CD14-positive monocyte (primary cell): ENCODE measurements around the gene PDE11A. TPM values are rescaled to one million over a fixed set of nuclear protein-coding genes. Genes with fewer than 3 reads are reported as not detected.

Experiments
- DNase-seq, 3 donors: peaks; one replicate each; pipeline ENCODE4 v3.0.0-alpha.2; 2011 to 2022
- H2AFZ ChIP-seq: 2 replicates; pipeline ENCODE4 v1.6.0; 2012; ENCODE audit warnings: mild to moderate bottlenecking, low read depth, low read length, inconsistent platforms; ENCODE audit not compliant: insufficient read depth, poor library complexity, severe bottlenecking
- H3K27ac ChIP-seq, 2 donors: 1 replicate in 1 of 2; 2 replicates in 1 of 2; pipeline ENCODE4 v1.5.1; 2012 to 2013; ENCODE audit warnings: low read length in 2 of 2, control low read depth in 1 of 2, inconsistent platforms in 1 of 2, low read depth in 1 of 2, mild to moderate bottlenecking in 1 of 2
- H3K27me3 ChIP-seq, 2 donors: one replicate each; pipeline versions ENCODE4 v1.6.0 to v1.6.1; 2011 to 2013; ENCODE audit warnings: low read length in 2 of 2; ENCODE audit not compliant: control insufficient read depth in 2 of 2, insufficient read depth in 2 of 2
- H3K36me3 ChIP-seq, 2 donors: replicated peaks in 1 of 2; 1 replicate in 1 of 2; 2 replicates in 1 of 2; pipeline versions ENCODE4 v1.5.1 to v1.6.1; 2012 to 2013; ENCODE audit warnings: low read length in 2 of 2, control low read depth in 1 of 2, inconsistent platforms in 1 of 2, mild to moderate bottlenecking in 1 of 2; ENCODE audit not compliant: insufficient read depth in 2 of 2, control insufficient read depth in 1 of 2
- H3K4me1 ChIP-seq, 2 donors: 1 replicate in 1 of 2; 2 replicates in 1 of 2; pipeline versions ENCODE4 v1.5.1 to v1.6.1; 2012 to 2013; ENCODE audit warnings: low read length in 2 of 2, control low read depth in 1 of 2, inconsistent platforms in 1 of 2, mild to moderate bottlenecking in 1 of 2, moderate library complexity in 1 of 2; ENCODE audit not compliant: insufficient read depth in 2 of 2, control insufficient read depth in 1 of 2
- H3K4me2 ChIP-seq: replicated peaks from 2 replicates; pipeline ENCODE3; 2012; ENCODE audit warnings: low read length, moderate library complexity, mild to moderate bottlenecking; ENCODE audit not compliant: poor library complexity, severe bottlenecking; ENCODE audit errors: extremely low read depth
- H3K4me3 ChIP-seq, 3 experiments: fragments of 200-600 bp in 1 of 3; sonication (generic) in 1 of 3; replicated peaks in 1 of 3; 1 replicate in 2 of 3; 2 replicates in 1 of 3; pipeline ENCODE4 v1.5.1; 2011 to 2013; ENCODE audit warnings: low read length in 3 of 3, mild to moderate bottlenecking in 3 of 3, control low read depth in 2 of 3, low read depth in 2 of 3, inconsistent platforms in 1 of 3, moderate library complexity in 1 of 3
- H3K79me2 ChIP-seq: 2 replicates; pipeline ENCODE4 v1.6.0; 2012; ENCODE audit warnings: mild to moderate bottlenecking, control low read depth, inconsistent platforms, low read length, moderate library complexity; ENCODE audit not compliant: insufficient read depth
- H3K9ac ChIP-seq: 2 replicates; pipeline ENCODE4 v1.6.0; 2017; ENCODE audit warnings: low read length, mild to moderate bottlenecking; ENCODE audit not compliant: insufficient read depth, poor library complexity, severe bottlenecking
- H3K9me3 ChIP-seq, 2 donors: replicated peaks in 1 of 2; 1 replicate in 1 of 2; 2 replicates in 1 of 2; pipeline versions ENCODE4 v1.5.1 to v1.6.1; 2012 to 2013; ENCODE audit warnings: low read length in 2 of 2, control low read depth in 1 of 2; ENCODE audit not compliant: control insufficient read depth in 1 of 2, insufficient read depth in 1 of 2
- H4K20me1 ChIP-seq: 2 replicates; pipeline ENCODE4 v1.6.0; 2012; ENCODE audit warnings: mild to moderate bottlenecking, low read length, control low read depth, moderate library complexity; ENCODE audit not compliant: insufficient read depth
- H3K27ac Mint-ChIP-seq, 7 donors: one replicate each; pipeline ENCODE4 v1.8.0; 2020; ENCODE audit warnings: mild to moderate bottlenecking in 7 of 7, mixed read lengths in 7 of 7, moderate library complexity in 6 of 7, inconsistent platforms in 2 of 7
- H3K27me3 Mint-ChIP-seq, 3 donors: one replicate each; pipeline ENCODE4 v1.8.0; 2021 to 2022; ENCODE audit warnings: low read depth in 3 of 3, mild to moderate bottlenecking in 3 of 3, mixed read lengths in 3 of 3, moderate library complexity in 3 of 3, inconsistent platforms in 1 of 3
- H3K36me3 Mint-ChIP-seq, 2 donors: one replicate each; pipeline ENCODE4 v1.8.0; 2020; ENCODE audit warnings: mixed read lengths in 2 of 2, inconsistent platforms in 1 of 2, mild to moderate bottlenecking in 1 of 2
- H3K4me1 Mint-ChIP-seq: one replicate; pipeline ENCODE4 v1.8.0; 2020; ENCODE audit warnings: mild to moderate bottlenecking, mixed read lengths
- H3K4me3 Mint-ChIP-seq, 2 donors: one replicate each; pipeline ENCODE4 v1.8.0; 2020; ENCODE audit warnings: mild to moderate bottlenecking in 2 of 2, mixed read lengths in 2 of 2, moderate library complexity in 1 of 2
- H3K9me3 Mint-ChIP-seq, 7 donors: one replicate each; pipeline ENCODE4 v1.8.0; 2020 to 2022; ENCODE audit warnings: mixed read lengths in 7 of 7, mild to moderate bottlenecking in 6 of 7, moderate library complexity in 6 of 7, inconsistent platforms in 2 of 7
- CTCF ChIP-seq: fragments of 200-600 bp; IDR thresholded peaks from one replicate; pipeline ENCODE4 v1.8.0; 2022; ENCODE audit warnings: antibody characterized with exemption, mild to moderate bottlenecking
- WGBS: methylation state at CpG from one replicate; pipeline ENCODE4 v1.1.5; 2013; ENCODE audit warnings: missing lambda C conversion rate; ENCODE audit not compliant: insufficient coverage; 5-methylcytosine and 5-hydroxymethylcytosine counted together
- intact Hi-C, 2 donors: fragments of 100-400 bp; cut with micrococcal nuclease; formaldehyde crosslinking; loops; one replicate each; pipeline versions ENCODE4 v1.15.0 to v1.15.1; 2023
- polyA plus RNA-seq, 3 donors: library from polyadenylated mRNA; depleted of rRNA in 1 of 3; unstranded in 2 of 3; stranded (reverse) in 1 of 3; fragments of 300-500 nt in 2 of 3; fragments of >200 nt in 1 of 3; fragmentation: Illumina TruSeq in 2 of 3; gene quantifications; 1 replicate in 2 of 3; 2 replicates in 1 of 3; pipeline ENCODE4 v1.2.3, GENCODE V29; 2012 to 2021

PDE11A gene
- polyA plus RNA-seq, 3 donors: not detected

GRCh38 chr2:177705511-177706173 is 366.9 kb downstream of the PDE11A start:
- Histone ChIP-seq H3K79me2 (no peaks in the 10 kb centered on the region), H3K4me2 (no peak overlapping the region), H3K9me3 (no peaks in the 10 kb centered on the region), H4K20me1 (no peaks in the 10 kb centered on the region), H3K36me3 (no peaks in the 10 kb centered on the region), H3K9ac (no peak overlapping the region), H3K27ac (no peak overlapping the region), H2AFZ (no peak overlapping the region), H3K4me3 (no peak overlapping the region), H3K4me1 (no peaks in the 10 kb centered on the region), H3K27me3 (no peaks in the 10 kb centered on the region)
- no peak for TF ChIP-seq CTCF
- intact Hi-C loops: no loop called here
- Mint-ChIP-seq H3K4me3 (no peak overlapping the region), H3K27ac (no peak overlapping the region), H3K9me3 (no peaks in the 10 kb centered on the region), H3K27me3 (peaks cover 0 to 1% (median 0%) of the 10 kb centered on the region in 3 donors), H3K36me3 (no peaks in the 10 kb centered on the region), H3K4me1 (no peaks in the 10 kb centered on the region)
- WGBS: no CpG with 5 or more reads among the region's 4 CpGs
- no peak for DNase-seq

- Histone ChIP-seq H3K4me3 (no peak overlapping the region), H3K36me3 (no peaks in the 10 kb centered on the region), H3K79me2 (no peaks in the 10 kb centered on the region), H3K27ac (no peak overlapping the region), H4K20me1 (no peaks in the 10 kb centered on the region), H3K9ac (no peak overlapping the region), H3K9me3 (no peaks in the 10 kb centered on the region), H3K27me3 (no peaks in the 10 kb centered on the region), H2AFZ (no peak overlapping the region), H3K4me2 (no peak overlapping the region), H3K4me1 (no peaks in the 10 kb centered on the region)
- Mint-ChIP-seq H3K27me3 (peaks cover 0 to 1% (median 0%) of the 10 kb centered on the region in 3 donors), H3K9me3 (no peaks in the 10 kb centered on the region), H3K27ac (no peak overlapping the region), H3K4me3 (no peak overlapping the region), H3K4me1 (no peaks in the 10 kb centered on the region), H3K36me3 (no peaks in the 10 kb centered on the region)
- no CpG with 5 or more reads among the region's 1 CpG for WGBS
- intact Hi-C loops: no loop called here
- TF ChIP-seq CTCF: no peak
- DNase-seq: no peak
These were observed 369.4 kb downstream of the PDE11A start for GRCh38 chr2:177703159-177703558.
